Caco-2 (cell line): ENCODE measurements around the gene NTNG1. TPM values are rescaled to one million over a fixed set of nuclear protein-coding genes. Genes with fewer than 3 reads are reported as not detected.

Experiments
- BruUV-seq: library from RNA; stranded (reverse); fragments of 400-500 nt; replicated peaks from 2 replicates; lab custom pipeline; 2021; lab: Mats Ljungman, UMichigan
- CTCF ChIA-PET: fragments of 300-600 bp; sonication (Branson Sonifier 250); formaldehyde crosslinking; loops from one replicate; lab custom pipeline; 2022; ENCODE audit warnings: antibody characterized with exemption; lab: Charles Lee
- POLR2A ChIA-PET: fragments of 300-600 bp; sonication (Branson Sonifier 250); formaldehyde crosslinking; loops from one replicate; lab custom pipeline; 2022; ENCODE audit warnings: antibody characterized with exemption; lab: Charles Lee
- DNase-seq, 2 experiments: peaks; one replicate each; pipeline versions ENCODE4 v3.0.0 to v3.0.0-alpha.2; 2020 to 2022
- H3K27me3 ChIP-seq: replicated peaks from 2 replicates; pipeline ENCODE4 v1.6.0; 2011; ENCODE audit warnings: low read length; ENCODE audit not compliant: control insufficient read depth, insufficient read depth
- H3K36me3 ChIP-seq: 2 replicates; pipeline ENCODE4 v1.5.1; 2011; ENCODE audit warnings: low read length; ENCODE audit not compliant: control insufficient read depth, insufficient read depth
- H3K4me1 ChIP-seq: fragments of 250-450 bp; sonication (Bioruptor Pico); 2 replicates; pipeline ENCODE4 v1.5.1; 2020; ENCODE audit warnings: mild to moderate bottlenecking
- H3K4me3 ChIP-seq: 2 replicates; pipeline ENCODE4 v1.5.1; 2011; ENCODE audit warnings: low read depth, mild to moderate bottlenecking, control low read depth, low read length
- H3K9me3 ChIP-seq: fragments of 250-450 bp; sonication (Bioruptor Pico); 2 replicates; pipeline ENCODE4 v1.5.1; 2020; ENCODE audit warnings: mild to moderate bottlenecking, moderate library complexity
- H3K27ac Mint-ChIP-seq: one replicate; pipeline ENCODE4 v1.8.0; 2022; ENCODE audit warnings: mixed read lengths; ENCODE audit not compliant: unreplicated experiment
- H3K27me3 Mint-ChIP-seq: one replicate; pipeline ENCODE4 v1.8.0; 2022; ENCODE audit warnings: mixed read lengths; ENCODE audit not compliant: insufficient read depth, unreplicated experiment
- H3K36me3 Mint-ChIP-seq: one replicate; pipeline ENCODE4 v1.8.0; 2022; ENCODE audit warnings: mild to moderate bottlenecking, mixed read lengths; ENCODE audit not compliant: insufficient read depth, unreplicated experiment
- H3K4me1 Mint-ChIP-seq: one replicate; pipeline ENCODE4 v1.8.0; 2022; ENCODE audit warnings: low read depth, mixed read lengths; ENCODE audit not compliant: unreplicated experiment
- H3K4me3 Mint-ChIP-seq: one replicate; pipeline ENCODE4 v1.8.0; 2022; ENCODE audit warnings: mild to moderate bottlenecking, moderate library complexity, mixed read lengths; ENCODE audit not compliant: unreplicated experiment
- H3K9me3 Mint-ChIP-seq: one replicate; pipeline ENCODE4 v1.8.0; 2022; ENCODE audit warnings: mixed read lengths; ENCODE audit not compliant: unreplicated experiment
- intact Hi-C: fragments of 100-400 bp; cut with micrococcal nuclease; formaldehyde crosslinking; loops from one replicate; pipeline ENCODE4 v1.10.0; 2022; ENCODE audit not compliant: unreplicated experiment
- total RNA-seq: library from RNA; stranded (reverse); gene quantifications from 2 replicates; pipeline ENCODE4 v1.2.3, GENCODE V29; 2022
- TF ChIP-seq, protein P1 (sequence below), 2 experiments: fragments of 200-600 bp in 1 of 2; IDR thresholded peaks; 1 replicate in 1 of 2; 2 replicates in 1 of 2; pipeline versions ENCODE4 v1.5.1 to v1.8.0; 2011 to 2022; ENCODE audit warnings: antibody characterized with exemption in 1 of 2, control low read depth in 1 of 2, inconsistent platforms in 1 of 2, low read depth in 1 of 2, low read length in 1 of 2, mild to moderate bottlenecking in 1 of 2, moderate library complexity in 1 of 2; ENCODE audit not compliant: insufficient read depth in 1 of 2, severe bottlenecking in 1 of 2, unreplicated experiment in 1 of 2

Gene NTNG1
- total RNA-seq, 1 experiment from 2014 or later, result not detected

DNA sequence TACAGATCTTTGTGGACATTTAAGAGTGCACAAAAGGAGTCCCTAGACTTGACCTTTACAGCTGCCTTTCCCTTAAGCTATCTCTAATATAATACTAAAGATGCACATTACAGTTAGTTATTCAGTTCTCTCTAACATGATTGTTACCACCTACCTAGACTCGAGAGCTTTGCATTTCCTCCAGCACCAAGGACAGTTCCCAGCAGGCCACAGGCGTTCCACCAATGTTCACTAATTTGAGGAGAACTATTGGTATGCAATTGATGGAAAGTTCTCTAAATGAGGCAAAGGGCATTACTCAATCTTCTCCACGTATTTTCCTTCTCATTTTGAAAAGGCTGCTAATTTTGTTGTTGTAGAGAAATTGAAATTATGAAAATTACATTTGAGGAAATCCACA, 5.4 kb upstream of the NTNG1 start:
- H3K27ac Mint-ChIP-seq, result no peak overlapping the region
- no peaks in the 10 kb centered on the region for H3K27me3 ChIP-seq
- H3K36me3 ChIP-seq, result no peaks in the 10 kb centered on the region
- H3K4me1 Mint-ChIP-seq, result no peaks in the 10 kb centered on the region
- H3K4me3 Mint-ChIP-seq, result no peak overlapping the region
- intact Hi-C loops, result no loop called here
- TF ChIP-seq, protein P1, sequence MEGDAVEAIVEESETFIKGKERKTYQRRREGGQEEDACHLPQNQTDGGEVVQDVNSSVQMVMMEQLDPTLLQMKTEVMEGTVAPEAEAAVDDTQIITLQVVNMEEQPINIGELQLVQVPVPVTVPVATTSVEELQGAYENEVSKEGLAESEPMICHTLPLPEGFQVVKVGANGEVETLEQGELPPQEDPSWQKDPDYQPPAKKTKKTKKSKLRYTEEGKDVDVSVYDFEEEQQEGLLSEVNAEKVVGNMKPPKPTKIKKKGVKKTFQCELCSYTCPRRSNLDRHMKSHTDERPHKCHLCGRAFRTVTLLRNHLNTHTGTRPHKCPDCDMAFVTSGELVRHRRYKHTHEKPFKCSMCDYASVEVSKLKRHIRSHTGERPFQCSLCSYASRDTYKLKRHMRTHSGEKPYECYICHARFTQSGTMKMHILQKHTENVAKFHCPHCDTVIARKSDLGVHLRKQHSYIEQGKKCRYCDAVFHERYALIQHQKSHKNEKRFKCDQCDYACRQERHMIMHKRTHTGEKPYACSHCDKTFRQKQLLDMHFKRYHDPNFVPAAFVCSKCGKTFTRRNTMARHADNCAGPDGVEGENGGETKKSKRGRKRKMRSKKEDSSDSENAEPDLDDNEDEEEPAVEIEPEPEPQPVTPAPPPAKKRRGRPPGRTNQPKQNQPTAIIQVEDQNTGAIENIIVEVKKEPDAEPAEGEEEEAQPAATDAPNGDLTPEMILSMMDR (IDR thresholded peaks at IDR 0.05; ENCODE audit: insufficient read depth in 1 of 2, low read depth in 1 of 2, low read length in 1 of 2, severe bottlenecking in 1 of 2, unreplicated experiment in 1 of 2), result no peak
- no peaks in the 10 kb centered on the region for H3K9me3 ChIP-seq
- H3K27me3 Mint-ChIP-seq, result peaks cover 4% of the 10 kb centered on the region
- POLR2A ChIA-PET, result no interaction called here
- CTCF ChIA-PET, result no interaction called here
- H3K9me3 Mint-ChIP-seq, result no peaks in the 10 kb centered on the region
- no peak for DNase-seq
- H3K4me1 ChIP-seq, result no peaks in the 10 kb centered on the region
- H3K4me3 ChIP-seq, result no peak overlapping the region
- no TSS peak for BruUV-seq
- H3K36me3 Mint-ChIP-seq, result no peaks in the 10 kb centered on the region

GRCh38 chr1:107138166-107138565, 2.7 kb upstream of the NTNG1 start:
- CTCF ChIA-PET, result no interaction called here
- no peaks in the 10 kb centered on the region for H3K36me3 Mint-ChIP-seq
- H3K4me3 Mint-ChIP-seq, result no peak overlapping the region
- H3K4me1 Mint-ChIP-seq, result no peaks in the 10 kb centered on the region
- no peak overlapping the region for H3K27ac Mint-ChIP-seq
- no TSS peak for BruUV-seq
- DNase-seq, result no peak
- POLR2A ChIA-PET, result no interaction called here
- TF ChIP-seq, protein P1 (IDR thresholded peaks at IDR 0.05; ENCODE audit: insufficient read depth in 1 of 2, low read depth in 1 of 2, low read length in 1 of 2, severe bottlenecking in 1 of 2, unreplicated experiment in 1 of 2), result no peak
- Histone ChIP-seq H3K9me3 (no peaks in the 10 kb centered on the region), H3K27me3 (no peaks in the 10 kb centered on the region), H3K36me3 (no peaks in the 10 kb centered on the region), H3K4me1 (no peaks in the 10 kb centered on the region), H3K4me3 (no peak overlapping the region)
- no peaks in the 10 kb centered on the region for H3K9me3 Mint-ChIP-seq
- intact Hi-C loops, result no loop called here
- H3K27me3 Mint-ChIP-seq, result peaks cover 2% of the 10 kb centered on the region

GRCh38 chr1:107138767-107139445, 1.9 kb upstream of the NTNG1 start:
- Histone ChIP-seq H3K9me3 (no peaks in the 10 kb centered on the region), H3K4me3 (no peak overlapping the region), H3K27me3 (no peaks in the 10 kb centered on the region), H3K36me3 (no peaks in the 10 kb centered on the region), H3K4me1 (no peaks in the 10 kb centered on the region)
- Mint-ChIP-seq H3K4me1 (no peaks in the 10 kb centered on the region), H3K27ac (no peak overlapping the region), H3K36me3 (no peaks in the 10 kb centered on the region), H3K27me3 (peaks cover 2% of the 10 kb centered on the region), H3K9me3 (no peaks in the 10 kb centered on the region), H3K4me3 (peak overlapping the region; percentile 61)
- TF ChIP-seq, protein P1 (IDR thresholded peaks at IDR 0.05; ENCODE audit: insufficient read depth in 1 of 2, low read depth in 1 of 2, low read length in 1 of 2, severe bottlenecking in 1 of 2, unreplicated experiment in 1 of 2), result no peak
- CTCF ChIA-PET, result no interaction called here
- intact Hi-C loops, result no loop called here
- no TSS peak for BruUV-seq
- DNase-seq, result no peak
- POLR2A ChIA-PET, result no interaction called here
